ENCODE data around the gene OTUD5.

OTUD5 gene

GRCh38 chrX:48971249-48972219 is 14.1 kb upstream of the OTUD5 start, which contains the start of gene KCND1:
Gene KCND1, minus strand, starts transcription at chrX:48971844. Its CDS starts 1,573 bp downstream, at chrX:48970271.
- peak; percentile 4 for DNase-seq

GRCh38 chrX:48969471-48969870 is 12.1 kb upstream of the OTUD5 start:
- DNase-seq, result no peak

GRCh38 chrX:48968377-48968776 is 11.0 kb upstream of the OTUD5 start:
- no peak for DNase-seq

DNA sequence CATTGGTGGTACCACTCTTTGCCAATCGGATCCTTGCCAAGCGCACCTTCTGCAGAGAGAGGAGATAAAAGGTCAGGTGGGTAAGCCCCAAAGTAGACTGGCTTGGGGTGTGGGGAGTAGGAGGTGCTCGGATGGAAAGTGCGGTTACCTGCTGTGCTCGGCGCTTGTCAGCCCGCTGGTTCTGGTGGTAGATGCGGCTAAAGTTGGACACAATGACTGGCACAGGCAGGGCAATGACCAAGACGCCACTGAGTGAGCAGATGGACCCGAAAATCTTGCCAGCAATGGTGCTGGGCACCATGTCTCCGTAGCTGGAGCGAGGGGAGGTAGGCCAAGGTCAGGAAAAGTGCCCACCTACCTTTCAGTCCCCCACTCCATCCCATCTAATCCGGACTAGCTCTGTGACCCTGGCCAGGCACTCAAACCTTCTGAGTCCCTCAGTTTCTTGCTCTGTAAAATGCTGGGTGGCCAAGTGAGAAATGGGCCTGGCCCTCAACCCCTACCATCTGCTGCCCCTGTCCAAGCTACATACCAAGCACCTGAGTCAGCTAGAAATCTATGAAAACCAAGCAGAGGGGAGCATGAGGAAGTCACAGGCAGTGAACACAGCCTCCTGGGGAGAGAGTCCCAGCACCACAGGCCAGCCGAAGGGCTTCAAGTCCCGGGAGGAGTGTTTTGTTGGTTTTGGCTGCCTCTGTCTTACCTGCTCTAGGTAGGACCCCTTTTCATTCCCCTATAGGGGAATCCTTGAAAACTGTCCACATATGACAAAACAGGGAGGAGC is 9.6 kb upstream of the OTUD5 start:
- DNase-seq, result peak; percentile 36

DNA sequence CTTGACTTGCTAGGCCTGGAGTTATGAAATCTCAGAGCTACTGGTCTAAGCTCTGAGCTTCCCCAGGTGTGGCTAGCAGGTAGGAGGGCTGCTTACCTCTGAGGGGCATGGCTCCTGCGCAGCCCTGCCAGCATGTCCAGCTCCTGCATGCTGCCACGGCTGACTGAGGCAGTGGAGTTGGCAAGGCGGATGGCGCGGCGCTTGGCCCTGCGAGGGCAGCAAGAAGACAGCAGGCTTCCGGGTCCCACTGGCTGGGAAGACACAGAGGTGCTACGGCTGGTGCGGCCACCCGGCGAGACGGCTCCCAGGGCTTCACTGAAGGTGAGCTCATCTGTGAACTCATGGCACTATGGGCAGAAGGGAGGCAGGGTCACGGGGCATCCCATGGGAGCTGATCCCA is 8.6 kb upstream of the OTUD5 start:
- no peak for DNase-seq

DNA sequence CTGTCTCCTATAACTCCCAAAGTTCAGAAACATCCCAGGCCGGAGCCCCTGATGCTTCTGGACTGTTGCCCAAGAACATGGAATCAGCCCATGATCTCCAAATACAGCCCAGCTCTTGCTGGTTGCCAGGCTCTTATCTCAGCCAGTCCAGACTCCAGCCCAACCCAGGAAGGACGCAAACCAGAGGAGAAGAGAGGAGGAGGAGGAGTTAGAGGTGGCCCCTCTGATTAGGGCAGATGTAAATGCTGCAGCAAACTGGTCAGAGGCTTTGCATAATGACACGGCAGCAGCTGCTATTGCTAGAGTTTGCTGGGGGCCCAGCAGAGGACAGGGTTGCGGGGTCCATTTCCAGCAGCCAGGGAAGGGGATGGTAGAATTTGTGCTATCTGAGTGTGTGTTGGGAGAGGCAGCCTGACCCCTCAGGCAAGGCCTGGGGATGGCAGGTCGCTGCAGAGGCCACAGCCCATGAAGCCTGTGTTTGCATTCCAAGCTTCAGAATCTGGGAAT is 4.2 kb upstream of the OTUD5 start:
- DNase-seq, result no peak

- DNase-seq, result no peak
These were observed 2.9 kb upstream of the OTUD5 start for GRCh38 chrX:48960291-48960690.

DNA sequence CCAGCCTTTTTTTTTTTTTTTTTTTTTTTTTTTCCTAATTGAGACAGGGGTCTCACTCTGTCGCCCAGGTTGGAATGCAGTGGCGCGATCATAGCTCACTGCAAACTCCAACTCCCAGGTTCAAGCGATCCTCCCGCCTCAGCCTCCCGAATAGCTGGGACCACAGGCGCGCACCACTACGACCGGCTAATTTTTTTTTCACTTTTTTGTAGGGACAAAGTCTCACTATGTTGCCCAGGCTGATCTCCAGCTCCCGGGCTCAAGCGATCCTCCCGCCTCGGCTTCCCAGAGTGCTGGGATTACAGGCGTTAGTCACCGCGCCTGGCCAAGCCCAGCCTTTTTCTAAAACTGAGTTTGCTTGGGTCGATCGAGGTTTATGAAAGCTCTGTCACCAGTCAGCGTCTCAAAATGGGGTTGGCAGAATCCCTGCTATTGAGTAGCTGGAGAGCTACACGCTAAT is 1.3 kb upstream of the OTUD5 start:
- peak; percentile 59 for DNase-seq

- DNase-seq, result peak; percentile 95
These were observed 624 bp upstream of the OTUD5 start for GRCh38 chrX:48957827-48958634.

DNA sequence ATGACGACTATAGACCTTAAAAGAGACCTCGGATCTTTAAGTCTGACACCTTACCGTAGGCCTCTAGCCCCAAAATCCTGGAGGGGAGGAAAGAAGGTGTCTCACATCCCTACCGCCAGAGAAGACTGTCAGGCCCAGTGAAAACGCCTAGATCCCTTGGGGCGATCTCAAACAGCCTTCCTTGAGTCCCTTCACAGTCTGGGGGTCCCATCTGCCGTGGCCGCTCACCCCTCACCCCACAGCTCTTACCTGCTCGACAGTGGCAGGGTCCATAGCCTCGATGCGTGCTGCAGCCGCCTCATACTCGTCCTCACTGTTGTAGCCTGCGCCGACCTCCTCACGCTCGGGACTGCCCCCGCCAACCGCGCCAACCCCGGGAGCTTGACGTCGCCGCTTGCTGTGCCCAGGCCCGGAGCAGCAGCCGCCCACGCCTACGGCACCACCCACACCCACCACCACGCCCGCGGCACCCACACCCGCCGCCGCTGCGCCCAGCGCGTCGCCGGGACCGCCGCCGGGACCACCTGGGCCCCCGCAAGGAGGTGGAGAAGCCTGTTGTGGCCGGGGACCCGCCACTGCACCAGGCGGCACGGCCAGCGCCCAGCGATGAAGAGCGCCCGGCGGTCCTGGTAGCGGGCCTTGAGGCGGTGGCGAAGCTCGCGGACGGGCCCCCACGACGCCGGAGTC is 536 bp downstream of the OTUD5 start:
- no peak for DNase-seq

DNA sequence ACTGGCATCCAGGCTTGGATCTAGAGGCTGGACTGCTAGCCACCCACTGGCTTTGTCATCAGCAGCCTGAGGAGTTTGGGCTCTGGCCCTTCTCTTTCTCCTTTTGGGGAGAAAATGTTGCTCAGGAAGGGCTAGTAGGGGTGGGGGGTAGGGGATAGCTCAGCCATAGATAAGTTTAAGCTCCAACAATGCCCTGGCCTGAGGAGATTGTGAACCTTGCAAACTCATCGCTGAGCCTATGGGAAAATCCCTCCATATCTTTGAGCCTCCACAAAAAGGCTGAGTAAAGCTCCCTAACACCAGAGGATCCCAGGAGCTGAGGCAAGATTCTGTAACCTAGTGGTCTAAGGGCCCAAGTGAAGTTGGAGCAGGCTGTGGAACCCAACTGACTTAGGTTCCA is 8.8 kb downstream of the OTUD5 start:
- no peak for DNase-seq

GRCh38 chrX:48945517-48946348 is 11.7 kb downstream of the OTUD5 start:
- peak; percentile 26 for DNase-seq

- no peak for DNase-seq
These were observed 14.5 kb downstream of the OTUD5 start for GRCh38 chrX:48942895-48943294.

- DNase-seq, result no peak
These were observed 16.9 kb downstream of the OTUD5 start for GRCh38 chrX:48940404-48940955.

DNA sequence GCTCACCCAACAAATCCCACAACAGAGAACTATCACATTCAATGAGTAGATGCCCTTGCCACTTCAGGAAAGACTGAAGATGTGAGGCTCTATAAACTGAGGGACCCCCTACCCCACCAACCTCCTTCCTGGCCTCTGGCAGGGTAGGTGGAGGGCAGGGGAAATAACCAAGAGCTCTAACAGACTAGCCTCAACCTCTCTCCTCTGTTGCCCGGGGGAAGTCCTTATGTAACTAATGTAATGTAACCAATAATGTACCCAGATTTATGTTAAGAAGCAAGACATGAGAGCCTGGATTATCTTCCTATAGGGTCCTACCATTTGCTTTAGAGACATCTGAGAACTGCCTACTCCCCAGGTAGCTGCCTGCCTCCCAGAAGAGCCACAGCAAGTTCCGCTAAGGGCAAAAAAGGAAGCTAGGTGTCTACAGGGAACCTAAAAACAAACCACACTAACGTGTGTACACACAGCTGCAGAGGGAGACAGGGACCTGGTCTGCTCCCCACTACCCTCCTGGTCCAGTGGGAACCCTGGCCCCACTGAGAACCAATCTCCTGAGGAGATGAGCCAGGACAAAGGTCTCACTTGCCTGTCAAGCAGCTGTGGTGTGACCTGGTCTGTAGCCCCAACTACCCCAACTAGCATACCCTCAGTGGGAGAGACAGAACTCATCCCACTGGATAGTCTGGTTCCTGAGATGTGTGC is 17.7 kb downstream of the OTUD5 start:
- DNase-seq, result no peak

- DNase-seq, result no peak
These were observed 18.5 kb downstream of the OTUD5 start for GRCh38 chrX:48938721-48939425.

- DNase-seq, result no peak
These were observed 20.1 kb downstream of the OTUD5 start for GRCh38 chrX:48937054-48937907.

DNA sequence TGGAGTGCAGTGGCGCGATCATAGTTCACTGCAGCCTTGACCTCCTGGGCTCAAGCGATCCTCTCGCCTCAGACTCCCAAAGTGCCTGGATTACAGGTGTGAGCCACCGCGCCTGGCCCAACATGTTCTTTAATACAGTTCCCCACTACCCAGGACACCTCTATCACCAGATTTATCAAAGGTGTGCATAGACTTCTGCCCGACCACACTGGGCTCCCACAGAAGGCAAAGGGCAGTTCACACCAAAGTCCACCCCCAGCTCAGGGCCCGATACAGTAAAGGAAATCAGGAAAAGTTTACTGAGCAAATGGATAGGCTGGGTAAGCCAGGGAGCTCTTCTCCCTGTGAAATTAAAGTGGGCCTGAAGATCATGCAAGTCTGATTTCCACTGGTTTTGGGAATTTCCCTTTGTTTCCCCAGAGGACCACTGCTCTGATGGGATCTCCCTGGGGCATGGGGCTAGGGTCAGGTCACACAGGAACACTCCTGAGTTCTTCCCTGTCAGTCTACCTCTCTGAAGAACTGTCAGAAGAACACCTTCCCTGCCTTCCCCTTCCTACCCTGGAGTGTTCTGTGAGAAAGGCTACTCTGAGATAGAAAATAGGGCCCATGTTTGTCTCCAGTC is 20.9 kb downstream of the OTUD5 start:
- DNase-seq, result no peak
